Activated T-helper 17 cell treated with anti-CD3 and anti-CD28 coated beads, Interleukin-2, amount 50 U/mL, for 72 hours (primary cell): ENCODE results near the gene SH2D3A. TPM values are rescaled to one million over a fixed set of nuclear protein-coding genes. Genes with fewer than 3 reads are reported as not detected.
A peak's percentile ranks its signal among the peaks of the same experiment; 100 is the strongest.
"Not testable (repeated sequence)": the region's sequence is repeated elsewhere in the genome, so short reads cannot be mapped to it uniquely, and the experiment has no call there.

Experiments used
- ATAC-seq: fragments of 150-1000 bp; cut with Tn5 transposase; replicated peaks from 2 replicates; pipeline ENCODE4 v1.10.0; 2021; ENCODE audit warnings: mild to moderate bottlenecking, moderate library complexity
- H3K27ac Mint-ChIP-seq: one replicate; pipeline ENCODE4 v1.8.0; 2022; ENCODE audit warnings: mixed read lengths
- H3K27me3 Mint-ChIP-seq: one replicate; pipeline ENCODE4 v1.8.0; 2022; ENCODE audit warnings: mixed read lengths
- H3K36me3 Mint-ChIP-seq: one replicate; pipeline ENCODE4 v1.8.0; 2022; ENCODE audit warnings: low read depth, mild to moderate bottlenecking, mixed read lengths
- H3K4me1 Mint-ChIP-seq: one replicate; pipeline ENCODE4 v1.8.0; 2022; ENCODE audit warnings: mixed read lengths
- H3K4me3 Mint-ChIP-seq: one replicate; pipeline ENCODE4 v1.8.0; 2022; ENCODE audit warnings: mild to moderate bottlenecking, mixed read lengths
- H3K9me3 Mint-ChIP-seq: one replicate; pipeline ENCODE4 v1.8.0; 2022; ENCODE audit warnings: mixed read lengths
- total RNA-seq, 2 donors: library from RNA; stranded (reverse); gene quantifications; one replicate each; pipeline ENCODE4 v1.2.3, GENCODE V29; 2022

Gene SH2D3A
- total RNA-seq, 2 donors from 2014 or later = 21.1 to 21.2 TPM

GRCh38 chr19:6760606-6761005, 6.6 kb downstream of the SH2D3A start:
- no peaks in the 10 kb centered on the region for H3K27me3 Mint-ChIP-seq
- no peaks in the 10 kb centered on the region for H3K9me3 Mint-ChIP-seq
- H3K4me3 Mint-ChIP-seq = no peak overlapping the region
- no peaks in the 10 kb centered on the region for H3K4me1 Mint-ChIP-seq
- no peak for ATAC-seq
- H3K27ac Mint-ChIP-seq = no peak overlapping the region
- peaks cover 54% of the 10 kb centered on the region for H3K36me3 Mint-ChIP-seq

GRCh38 chr19:6754653-6755463, 12.4 kb downstream of the SH2D3A start:
- Mint-ChIP-seq H3K4me1 (peaks cover 5% of the 10 kb centered on the region), H3K27ac (no peak overlapping the region), H3K36me3 (peaks cover 79% of the 10 kb centered on the region), H3K9me3 (no peaks in the 10 kb centered on the region), H3K4me3 (no peak overlapping the region), H3K27me3 (no peaks in the 10 kb centered on the region)
- ATAC-seq = no peak

DNA sequence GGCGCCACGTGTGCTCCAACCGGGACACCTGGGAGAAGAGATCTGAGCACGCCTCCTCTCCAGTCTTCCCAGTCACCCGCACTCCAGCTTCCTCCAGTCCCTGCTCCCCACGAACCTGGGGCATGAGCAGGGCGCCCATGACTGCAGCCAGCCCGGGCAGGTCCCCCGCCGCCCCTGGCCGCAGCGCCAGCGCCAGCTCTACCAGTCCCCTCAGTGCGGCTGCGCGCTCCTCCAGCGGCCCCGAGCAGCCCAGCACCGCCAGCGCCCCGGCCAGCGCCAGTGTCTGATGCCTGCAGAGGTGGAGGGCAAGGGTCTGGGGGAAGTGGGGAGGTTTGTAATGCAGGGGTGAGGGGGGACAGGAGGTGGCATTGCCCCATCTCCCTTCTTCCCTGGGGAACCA, 13.1 kb downstream of the SH2D3A start:
- ATAC-seq = no peak
- Mint-ChIP-seq H3K4me1 (peaks cover 5% of the 10 kb centered on the region), H3K27ac (no peak overlapping the region), H3K36me3 (peaks cover 80% of the 10 kb centered on the region), H3K4me3 (no peak overlapping the region), H3K27me3 (no peaks in the 10 kb centered on the region), H3K9me3 (no peaks in the 10 kb centered on the region)

- Mint-ChIP-seq H3K9me3 (no peaks in the 10 kb centered on the region), H3K4me3 (peak overlapping the region; percentile 63), H3K36me3 (peaks cover 82% of the 10 kb centered on the region), H3K27ac (no peak overlapping the region), H3K4me1 (peaks cover 5% of the 10 kb centered on the region), H3K27me3 (no peaks in the 10 kb centered on the region)
- ATAC-seq = peak; percentile 85
Measured at GRCh38 chr19:6753178-6754031, 13.8 kb downstream of the SH2D3A start.

GRCh38 chr19:6752256-6753177, 14.7 kb downstream of the SH2D3A start:
- H3K27me3 Mint-ChIP-seq = no peaks in the 10 kb centered on the region
- ATAC-seq = no peak
- no peaks in the 10 kb centered on the region for H3K9me3 Mint-ChIP-seq
- H3K4me3 Mint-ChIP-seq = peak overlapping the region; percentile 63
- H3K36me3 Mint-ChIP-seq = peaks cover 82% of the 10 kb centered on the region
- H3K27ac Mint-ChIP-seq = no peak overlapping the region
- H3K4me1 Mint-ChIP-seq = peaks cover 5% of the 10 kb centered on the region

DNA sequence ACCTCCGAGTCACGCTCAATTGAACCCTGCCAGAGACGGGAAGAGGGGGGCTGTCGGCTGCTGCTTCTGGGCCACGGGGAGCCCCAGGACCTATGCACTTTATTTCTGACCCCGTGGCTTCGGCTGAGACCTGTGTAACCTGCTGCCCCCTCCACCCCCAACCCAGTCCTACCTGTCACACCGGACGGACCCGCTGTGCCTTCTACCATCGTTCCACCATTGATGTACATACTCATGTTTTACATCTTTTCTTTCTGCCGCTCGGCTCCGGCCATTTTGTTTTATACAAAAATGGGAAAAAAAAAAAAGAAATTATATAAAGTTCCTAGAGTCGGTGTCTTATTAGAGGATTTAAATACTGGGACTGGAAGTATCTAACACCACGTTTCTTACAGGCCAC, 16.0 kb downstream of the SH2D3A start:
- no peak for ATAC-seq
- Mint-ChIP-seq H3K4me1 (peaks cover 5% of the 10 kb centered on the region), H3K4me3 (no peak overlapping the region), H3K27ac (no peak overlapping the region), H3K9me3 (no peaks in the 10 kb centered on the region), H3K36me3 (peaks cover 91% of the 10 kb centered on the region), H3K27me3 (no peaks in the 10 kb centered on the region)

DNA sequence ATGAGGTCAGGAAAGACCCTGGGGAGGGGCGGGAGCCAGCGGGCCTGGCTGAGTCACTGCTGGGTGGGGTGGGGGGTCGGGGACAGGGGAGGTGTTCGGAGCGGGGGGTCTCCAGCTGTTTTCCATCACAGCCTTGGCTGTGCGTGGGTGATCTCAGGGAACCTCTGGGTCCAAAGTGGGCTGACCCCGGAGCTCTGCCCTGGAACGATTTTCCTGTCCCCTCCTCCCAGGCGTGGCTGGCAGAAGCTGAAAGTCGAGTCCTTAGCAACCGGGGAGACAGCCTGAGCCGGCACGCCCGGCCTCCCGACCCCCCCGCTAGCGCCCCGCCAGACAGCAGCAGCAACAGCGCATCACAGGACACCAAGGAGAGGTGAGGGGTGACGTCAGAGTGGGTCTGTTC, 17.2 kb downstream of the SH2D3A start:
- Mint-ChIP-seq H3K4me1 (peaks cover 10% of the 10 kb centered on the region), H3K36me3 (peaks cover 94% of the 10 kb centered on the region), H3K4me3 (no peak overlapping the region), H3K27ac (no peak overlapping the region), H3K27me3 (no peaks in the 10 kb centered on the region), H3K9me3 (no peaks in the 10 kb centered on the region)
- ATAC-seq = no peak

GRCh38 chr19:6748543-6748942, 18.7 kb downstream of the SH2D3A start:
- peaks cover 98% of the 10 kb centered on the region for H3K36me3 Mint-ChIP-seq
- not testable (repeated sequence) for H3K4me1 Mint-ChIP-seq, H3K4me3 Mint-ChIP-seq, H3K9me3 Mint-ChIP-seq, ATAC-seq, H3K27me3 Mint-ChIP-seq, H3K27ac Mint-ChIP-seq

- peaks cover 5% of the 10 kb centered on the region for H3K4me1 Mint-ChIP-seq
- H3K36me3 Mint-ChIP-seq = peaks cover 99% of the 10 kb centered on the region
- no peak for ATAC-seq
- no peak overlapping the region for H3K4me3 Mint-ChIP-seq
- no peak overlapping the region for H3K27ac Mint-ChIP-seq
- no peaks in the 10 kb centered on the region for H3K9me3 Mint-ChIP-seq
- H3K27me3 Mint-ChIP-seq = no peaks in the 10 kb centered on the region
Measured at GRCh38 chr19:6745965-6746364, 21.3 kb downstream of the SH2D3A start.

GRCh38 chr19:6744381-6745301, 22.6 kb downstream of the SH2D3A start:
- no peak for ATAC-seq
- no peak overlapping the region for H3K4me3 Mint-ChIP-seq
- no peak overlapping the region for H3K27ac Mint-ChIP-seq
- peaks cover 94% of the 10 kb centered on the region for H3K36me3 Mint-ChIP-seq
- peaks cover 5% of the 10 kb centered on the region for H3K4me1 Mint-ChIP-seq
- no peaks in the 10 kb centered on the region for H3K27me3 Mint-ChIP-seq
- no peaks in the 10 kb centered on the region for H3K9me3 Mint-ChIP-seq

DNA sequence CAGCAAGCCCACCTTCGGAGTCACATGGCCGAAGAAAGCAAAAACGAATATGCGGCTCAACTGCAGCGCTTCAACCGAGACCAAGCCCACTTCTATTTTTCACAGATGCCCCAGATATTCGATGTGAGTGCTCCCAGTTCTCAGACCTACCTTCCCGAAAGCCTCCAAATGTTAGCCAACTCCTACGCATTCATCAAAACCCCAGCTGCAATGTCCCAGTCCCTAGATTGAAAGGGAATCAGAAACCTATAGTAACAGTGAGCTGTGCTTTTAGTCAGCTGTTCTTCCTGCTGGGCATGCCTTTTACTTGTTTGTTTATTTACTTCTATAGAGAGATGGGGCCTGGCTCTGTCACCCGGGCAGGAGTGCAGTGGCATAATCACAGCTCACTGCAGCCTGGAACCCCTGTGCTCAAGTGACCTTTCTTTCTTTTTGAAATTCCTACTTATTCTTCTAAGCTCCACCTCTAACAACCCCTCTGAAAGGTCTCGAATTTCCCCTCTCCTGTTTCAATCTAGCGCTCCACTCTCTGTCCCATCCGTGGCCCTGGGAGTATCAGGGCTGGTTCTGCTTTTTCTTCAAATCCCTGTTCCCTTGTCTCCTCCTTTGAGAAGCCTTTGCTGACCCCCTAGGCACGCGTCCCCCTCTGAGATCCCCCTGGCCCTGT, 23.4 kb downstream of the SH2D3A start:
- H3K27ac Mint-ChIP-seq = no peak overlapping the region
- no peaks in the 10 kb centered on the region for H3K9me3 Mint-ChIP-seq
- no peak for ATAC-seq
- H3K4me3 Mint-ChIP-seq = no peak overlapping the region
- peaks cover 86% of the 10 kb centered on the region for H3K36me3 Mint-ChIP-seq
- no peaks in the 10 kb centered on the region for H3K27me3 Mint-ChIP-seq
- peaks cover 10% of the 10 kb centered on the region for H3K4me1 Mint-ChIP-seq

DNA sequence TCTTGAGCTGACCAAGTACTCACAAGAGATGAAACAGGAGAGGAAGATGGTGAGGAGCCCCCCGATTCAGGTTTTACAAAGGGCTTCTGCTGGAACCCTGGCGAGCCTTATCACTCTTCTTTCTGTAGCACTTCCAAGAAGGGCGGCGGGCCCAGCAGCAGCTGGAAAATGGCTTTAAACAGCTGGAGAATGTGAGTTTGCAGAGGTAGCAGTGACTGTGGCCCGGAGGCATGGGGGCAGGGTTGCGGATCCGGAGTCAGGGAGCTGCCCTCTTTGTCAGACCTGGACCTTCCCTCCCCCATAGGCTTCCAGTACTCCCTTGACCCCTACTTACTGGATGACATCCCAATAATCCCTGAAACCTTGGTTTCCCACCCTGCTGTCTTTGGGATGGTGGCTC, 24.2 kb downstream of the SH2D3A start:
- Mint-ChIP-seq H3K9me3 (no peaks in the 10 kb centered on the region), H3K27me3 (no peaks in the 10 kb centered on the region), H3K4me3 (no peak overlapping the region), H3K27ac (no peak overlapping the region), H3K4me1 (peaks cover 17% of the 10 kb centered on the region), H3K36me3 (peaks cover 78% of the 10 kb centered on the region)
- no peak for ATAC-seq
